CD14-positive monocyte (primary cell): ENCODE measurements around the gene HLA-F. TPM values are rescaled to one million over a fixed set of nuclear protein-coding genes. Genes with fewer than 3 reads are reported as not detected.
A peak's percentile ranks its signal among the peaks of the same experiment; 100 is the strongest.

Source experiments
- DNase-seq, 3 donors: peaks; one replicate each; pipeline ENCODE4 v3.0.0-alpha.2; 2011 to 2022
- H2AFZ ChIP-seq: 2 replicates; pipeline ENCODE4 v1.6.0; 2012; ENCODE audit warnings: mild to moderate bottlenecking, low read depth, low read length, inconsistent platforms; ENCODE audit not compliant: insufficient read depth, poor library complexity, severe bottlenecking
- H3K27ac ChIP-seq, 2 donors: 1 replicate in 1 of 2; 2 replicates in 1 of 2; pipeline ENCODE4 v1.5.1; 2012 to 2013; ENCODE audit warnings: low read length in 2 of 2, control low read depth in 1 of 2, inconsistent platforms in 1 of 2, low read depth in 1 of 2, mild to moderate bottlenecking in 1 of 2
- H3K27me3 ChIP-seq, 2 donors: one replicate each; pipeline versions ENCODE4 v1.6.0 to v1.6.1; 2011 to 2013; ENCODE audit warnings: low read length in 2 of 2; ENCODE audit not compliant: control insufficient read depth in 2 of 2, insufficient read depth in 2 of 2
- H3K36me3 ChIP-seq, 2 donors: replicated peaks in 1 of 2; 1 replicate in 1 of 2; 2 replicates in 1 of 2; pipeline versions ENCODE4 v1.5.1 to v1.6.1; 2012 to 2013; ENCODE audit warnings: low read length in 2 of 2, control low read depth in 1 of 2, inconsistent platforms in 1 of 2, mild to moderate bottlenecking in 1 of 2; ENCODE audit not compliant: insufficient read depth in 2 of 2, control insufficient read depth in 1 of 2
- H3K4me1 ChIP-seq, 2 donors: 1 replicate in 1 of 2; 2 replicates in 1 of 2; pipeline versions ENCODE4 v1.5.1 to v1.6.1; 2012 to 2013; ENCODE audit warnings: low read length in 2 of 2, control low read depth in 1 of 2, inconsistent platforms in 1 of 2, mild to moderate bottlenecking in 1 of 2, moderate library complexity in 1 of 2; ENCODE audit not compliant: insufficient read depth in 2 of 2, control insufficient read depth in 1 of 2
- H3K4me2 ChIP-seq: replicated peaks from 2 replicates; pipeline ENCODE3; 2012; ENCODE audit warnings: low read length, moderate library complexity, mild to moderate bottlenecking; ENCODE audit not compliant: poor library complexity, severe bottlenecking; ENCODE audit errors: extremely low read depth
- H3K4me3 ChIP-seq, 3 experiments: fragments of 200-600 bp in 1 of 3; sonication (generic) in 1 of 3; replicated peaks in 1 of 3; 1 replicate in 2 of 3; 2 replicates in 1 of 3; pipeline ENCODE4 v1.5.1; 2011 to 2013; ENCODE audit warnings: low read length in 3 of 3, mild to moderate bottlenecking in 3 of 3, control low read depth in 2 of 3, low read depth in 2 of 3, inconsistent platforms in 1 of 3, moderate library complexity in 1 of 3
- H3K79me2 ChIP-seq: 2 replicates; pipeline ENCODE4 v1.6.0; 2012; ENCODE audit warnings: mild to moderate bottlenecking, control low read depth, inconsistent platforms, low read length, moderate library complexity; ENCODE audit not compliant: insufficient read depth
- H3K9ac ChIP-seq: 2 replicates; pipeline ENCODE4 v1.6.0; 2017; ENCODE audit warnings: low read length, mild to moderate bottlenecking; ENCODE audit not compliant: insufficient read depth, poor library complexity, severe bottlenecking
- H3K9me3 ChIP-seq, 2 donors: replicated peaks in 1 of 2; 1 replicate in 1 of 2; 2 replicates in 1 of 2; pipeline versions ENCODE4 v1.5.1 to v1.6.1; 2012 to 2013; ENCODE audit warnings: low read length in 2 of 2, control low read depth in 1 of 2; ENCODE audit not compliant: control insufficient read depth in 1 of 2, insufficient read depth in 1 of 2
- H4K20me1 ChIP-seq: 2 replicates; pipeline ENCODE4 v1.6.0; 2012; ENCODE audit warnings: mild to moderate bottlenecking, low read length, control low read depth, moderate library complexity; ENCODE audit not compliant: insufficient read depth
- H3K27ac Mint-ChIP-seq, 7 donors: one replicate each; pipeline ENCODE4 v1.8.0; 2020; ENCODE audit warnings: mild to moderate bottlenecking in 7 of 7, mixed read lengths in 7 of 7, moderate library complexity in 6 of 7, inconsistent platforms in 2 of 7
- H3K27me3 Mint-ChIP-seq, 3 donors: one replicate each; pipeline ENCODE4 v1.8.0; 2021 to 2022; ENCODE audit warnings: low read depth in 3 of 3, mild to moderate bottlenecking in 3 of 3, mixed read lengths in 3 of 3, moderate library complexity in 3 of 3, inconsistent platforms in 1 of 3
- H3K36me3 Mint-ChIP-seq, 2 donors: one replicate each; pipeline ENCODE4 v1.8.0; 2020; ENCODE audit warnings: mixed read lengths in 2 of 2, inconsistent platforms in 1 of 2, mild to moderate bottlenecking in 1 of 2
- H3K4me1 Mint-ChIP-seq: one replicate; pipeline ENCODE4 v1.8.0; 2020; ENCODE audit warnings: mild to moderate bottlenecking, mixed read lengths
- H3K4me3 Mint-ChIP-seq, 2 donors: one replicate each; pipeline ENCODE4 v1.8.0; 2020; ENCODE audit warnings: mild to moderate bottlenecking in 2 of 2, mixed read lengths in 2 of 2, moderate library complexity in 1 of 2
- H3K9me3 Mint-ChIP-seq, 7 donors: one replicate each; pipeline ENCODE4 v1.8.0; 2020 to 2022; ENCODE audit warnings: mixed read lengths in 7 of 7, mild to moderate bottlenecking in 6 of 7, moderate library complexity in 6 of 7, inconsistent platforms in 2 of 7
- WGBS: methylation state at CpG from one replicate; pipeline ENCODE4 v1.1.5; 2013; ENCODE audit warnings: missing lambda C conversion rate; ENCODE audit not compliant: insufficient coverage; 5-methylcytosine and 5-hydroxymethylcytosine counted together
- intact Hi-C, 2 donors: fragments of 100-400 bp; cut with micrococcal nuclease; formaldehyde crosslinking; loops; one replicate each; pipeline versions ENCODE4 v1.15.0 to v1.15.1; 2023
- polyA plus RNA-seq, 3 donors: library from polyadenylated mRNA; depleted of rRNA in 1 of 3; unstranded in 2 of 3; stranded (reverse) in 1 of 3; fragments of 300-500 nt in 2 of 3; fragments of >200 nt in 1 of 3; fragmentation: Illumina TruSeq in 2 of 3; gene quantifications; 1 replicate in 2 of 3; 2 replicates in 1 of 3; pipeline ENCODE4 v1.2.3, GENCODE V29; 2012 to 2021
- TF ChIP-seq, protein P1 (sequence below): fragments of 200-600 bp; IDR thresholded peaks from one replicate; pipeline ENCODE4 v1.8.0; 2022; ENCODE audit warnings: antibody characterized with exemption, mild to moderate bottlenecking

Gene HLA-F
- polyA plus RNA-seq, 3 donors, result 283 to 816 (median 394) TPM

GRCh38 chr6:29720863-29721262, 2.4 kb upstream of the HLA-F start:
- no CpG with 5 or more reads among the region's 2 CpGs for WGBS
- TF ChIP-seq, protein P1, sequence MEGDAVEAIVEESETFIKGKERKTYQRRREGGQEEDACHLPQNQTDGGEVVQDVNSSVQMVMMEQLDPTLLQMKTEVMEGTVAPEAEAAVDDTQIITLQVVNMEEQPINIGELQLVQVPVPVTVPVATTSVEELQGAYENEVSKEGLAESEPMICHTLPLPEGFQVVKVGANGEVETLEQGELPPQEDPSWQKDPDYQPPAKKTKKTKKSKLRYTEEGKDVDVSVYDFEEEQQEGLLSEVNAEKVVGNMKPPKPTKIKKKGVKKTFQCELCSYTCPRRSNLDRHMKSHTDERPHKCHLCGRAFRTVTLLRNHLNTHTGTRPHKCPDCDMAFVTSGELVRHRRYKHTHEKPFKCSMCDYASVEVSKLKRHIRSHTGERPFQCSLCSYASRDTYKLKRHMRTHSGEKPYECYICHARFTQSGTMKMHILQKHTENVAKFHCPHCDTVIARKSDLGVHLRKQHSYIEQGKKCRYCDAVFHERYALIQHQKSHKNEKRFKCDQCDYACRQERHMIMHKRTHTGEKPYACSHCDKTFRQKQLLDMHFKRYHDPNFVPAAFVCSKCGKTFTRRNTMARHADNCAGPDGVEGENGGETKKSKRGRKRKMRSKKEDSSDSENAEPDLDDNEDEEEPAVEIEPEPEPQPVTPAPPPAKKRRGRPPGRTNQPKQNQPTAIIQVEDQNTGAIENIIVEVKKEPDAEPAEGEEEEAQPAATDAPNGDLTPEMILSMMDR, result no peak
- Mint-ChIP-seq H3K27me3 (peaks cover 3 to 7% (median 5%) of the 10 kb centered on the region in 3 donors), H3K4me1 (peaks cover 29% of the 10 kb centered on the region), H3K27ac (no peak overlapping the region), H3K9me3 (peaks cover 0 to 8% (median 1%) of the 10 kb centered on the region in 7 donors), H3K4me3 (no peak overlapping the region), H3K36me3 (peaks cover 19% of the 10 kb centered on the region in 2 donors)
- H3K36me3 ChIP-seq, result peaks cover 17 to 18% of the 10 kb centered on the region in 2 donors
- peaks cover 19% of the 10 kb centered on the region for H4K20me1 ChIP-seq
- no peak for DNase-seq
- H3K4me1 ChIP-seq, result peaks cover 18 to 19% of the 10 kb centered on the region in 2 donors
- intact Hi-C loops, result loop anchor here in 1 of 2 donors (10.0 kb wide), 1 partner anchor 224 kb away; the partner anchor contains the start of gene HLA-A
- H3K9me3 ChIP-seq, result no peaks in the 10 kb centered on the region
- no peak overlapping the region for H3K4me3 ChIP-seq
- no peak overlapping the region for H3K27ac ChIP-seq
- peaks cover 32% of the 10 kb centered on the region for H3K79me2 ChIP-seq
- no peak overlapping the region for H3K4me2 ChIP-seq
- no peak overlapping the region for H2AFZ ChIP-seq
- H3K27me3 ChIP-seq, result no peaks in the 10 kb centered on the region
- H3K9ac ChIP-seq, result no peak overlapping the region

- peaks cover 52% of the 10 kb centered on the region for H3K4me1 Mint-ChIP-seq
- H3K4me3 Mint-ChIP-seq, result peak overlapping the region; percentile 93 to 95
Observed at GRCh38 chr6:29723666-29724588, 693 bp downstream of the HLA-F start.

More at GRCh38 chr6:29723666-29724588, 693 bp downstream of the HLA-F start:
- Mint-ChIP-seq H3K9me3 (peaks cover 0 to 8% (median 1%) of the 10 kb centered on the region in 7 donors), H3K27ac (peak overlapping the region; percentile 94 to 99 (median 96)), H3K36me3 (peaks cover 45% of the 10 kb centered on the region in 2 donors), H3K27me3 (peaks cover 1 to 7% (median 5%) of the 10 kb centered on the region in 3 donors)
- Histone ChIP-seq H3K27me3 (no peaks in the 10 kb centered on the region), H2AFZ (peak overlapping the region; percentile 82), H4K20me1 (peaks cover 50% of the 10 kb centered on the region), H3K4me1 (peaks cover 18 to 22% of the 10 kb centered on the region in 2 donors), H3K27ac (peak overlapping the region; percentile 88 to 96), H3K4me3 (peak overlapping the region; percentile 80 to 99 (median 89)), H3K4me2 (peak overlapping the region; percentile 85), H3K36me3 (peaks cover 42 to 46% of the 10 kb centered on the region in 2 donors), H3K9ac (peak overlapping the region; percentile 99), H3K79me2 (peaks cover 35% of the 10 kb centered on the region), H3K9me3 (no peaks in the 10 kb centered on the region)
- peak; percentile 25 to 62 (median 41) for DNase-seq
- TF ChIP-seq, protein P1, result no peak
- WGBS, result 18% methylated on average over 66 of the region's 76 CpGs
- intact Hi-C loops, result loop anchor here in 1 of 2 donors (10.0 kb wide), 1 partner anchor 221 kb away; the partner anchor contains the start of gene HLA-A
